ENCODE results near the gene IL1RAPL1.

DNA sequence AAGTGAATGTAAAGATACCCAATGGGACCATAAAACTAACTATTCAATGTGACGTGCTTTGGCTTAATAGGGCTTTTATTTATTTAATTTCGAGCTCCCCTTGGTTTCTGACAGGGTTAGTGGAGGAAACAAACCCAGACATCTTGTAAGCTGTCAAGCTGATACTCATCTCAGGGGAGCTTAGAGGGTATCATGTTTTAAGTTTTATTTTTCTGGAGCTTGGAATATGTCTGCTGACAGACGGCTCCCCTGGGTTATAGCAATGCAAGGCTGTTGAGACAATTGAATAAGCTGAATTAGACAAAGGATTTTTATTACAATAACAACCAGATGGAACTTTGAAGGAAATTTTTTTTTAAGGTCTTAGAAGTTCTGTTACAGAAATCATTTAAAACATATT is 456.5 kb downstream of the IL1RAPL1 start:
- TF ChIP-seq, protein P1, sequence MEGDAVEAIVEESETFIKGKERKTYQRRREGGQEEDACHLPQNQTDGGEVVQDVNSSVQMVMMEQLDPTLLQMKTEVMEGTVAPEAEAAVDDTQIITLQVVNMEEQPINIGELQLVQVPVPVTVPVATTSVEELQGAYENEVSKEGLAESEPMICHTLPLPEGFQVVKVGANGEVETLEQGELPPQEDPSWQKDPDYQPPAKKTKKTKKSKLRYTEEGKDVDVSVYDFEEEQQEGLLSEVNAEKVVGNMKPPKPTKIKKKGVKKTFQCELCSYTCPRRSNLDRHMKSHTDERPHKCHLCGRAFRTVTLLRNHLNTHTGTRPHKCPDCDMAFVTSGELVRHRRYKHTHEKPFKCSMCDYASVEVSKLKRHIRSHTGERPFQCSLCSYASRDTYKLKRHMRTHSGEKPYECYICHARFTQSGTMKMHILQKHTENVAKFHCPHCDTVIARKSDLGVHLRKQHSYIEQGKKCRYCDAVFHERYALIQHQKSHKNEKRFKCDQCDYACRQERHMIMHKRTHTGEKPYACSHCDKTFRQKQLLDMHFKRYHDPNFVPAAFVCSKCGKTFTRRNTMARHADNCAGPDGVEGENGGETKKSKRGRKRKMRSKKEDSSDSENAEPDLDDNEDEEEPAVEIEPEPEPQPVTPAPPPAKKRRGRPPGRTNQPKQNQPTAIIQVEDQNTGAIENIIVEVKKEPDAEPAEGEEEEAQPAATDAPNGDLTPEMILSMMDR (conservative IDR thresholded peaks at IDR 0.05 in 1 of 2, IDR thresholded peaks at IDR 0.05 in 1 of 2; ENCODE audit: extremely low read depth in 1 of 2, insufficient read depth in 1 of 2, low read depth in 1 of 2, low read length in 2 of 2), result no peak
- no peak for TF ChIP-seq EZH2 (IDR thresholded peaks at IDR 0.05; ENCODE audit: borderline replicate concordance, low read length)

Measured in mammary epithelial cell (primary cell).